ENCODE data around the gene CAPN7. TPM values are rescaled to one million over a fixed set of nuclear protein-coding genes. Genes with fewer than 3 reads are reported as not detected.
A peak's percentile ranks its signal among the peaks of the same experiment; 100 is the strongest.

The CAPN7 gene
- total and polyA plus RNA-seq, 5 donors: 13.2 to 33.7 (median 28.9) TPM

DNA sequence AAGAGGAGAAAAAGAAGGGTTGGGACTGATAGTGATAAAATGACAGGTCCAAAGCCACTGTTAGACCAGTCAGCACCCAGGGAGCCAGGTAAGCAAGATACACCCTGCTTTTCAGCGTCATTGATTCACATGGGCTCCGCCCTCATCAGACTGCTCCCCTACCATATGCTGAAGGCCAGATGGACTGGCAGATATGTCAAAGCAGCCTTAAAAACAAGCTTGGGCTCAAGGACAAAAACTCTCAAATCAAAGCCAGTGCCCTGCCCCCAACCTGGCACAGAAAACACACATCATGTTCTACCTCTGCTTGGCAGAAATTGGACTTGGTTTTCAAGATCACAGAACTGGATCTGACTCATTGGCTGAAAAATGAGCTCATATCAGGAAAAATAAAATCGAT is 93.0 kb downstream of the CAPN7 start:
- ATAC-seq (no peak), DNase-seq (no peak)
- H3K27me3 ChIP-seq (ENCODE audit: control insufficient read depth, insufficient read depth): no peaks in the 10 kb centered on the region
- H3K4me3 ChIP-seq (ENCODE audit: low read length): no peak overlapping the region
- peaks cover 16% of the 10 kb centered on the region for H3K4me1 ChIP-seq (ENCODE audit: control insufficient read depth, insufficient read depth, low read length)
- 85% methylated on average over 3 of the region's 3 CpGs for WGBS
- H3K9me3 ChIP-seq (ENCODE audit: control insufficient read depth, low read length): no peaks in the 10 kb centered on the region
- no peak overlapping the region for H3K27ac ChIP-seq (ENCODE audit: low read length)
- intact Hi-C loops (cut with DNase I): no loop called here

DNA sequence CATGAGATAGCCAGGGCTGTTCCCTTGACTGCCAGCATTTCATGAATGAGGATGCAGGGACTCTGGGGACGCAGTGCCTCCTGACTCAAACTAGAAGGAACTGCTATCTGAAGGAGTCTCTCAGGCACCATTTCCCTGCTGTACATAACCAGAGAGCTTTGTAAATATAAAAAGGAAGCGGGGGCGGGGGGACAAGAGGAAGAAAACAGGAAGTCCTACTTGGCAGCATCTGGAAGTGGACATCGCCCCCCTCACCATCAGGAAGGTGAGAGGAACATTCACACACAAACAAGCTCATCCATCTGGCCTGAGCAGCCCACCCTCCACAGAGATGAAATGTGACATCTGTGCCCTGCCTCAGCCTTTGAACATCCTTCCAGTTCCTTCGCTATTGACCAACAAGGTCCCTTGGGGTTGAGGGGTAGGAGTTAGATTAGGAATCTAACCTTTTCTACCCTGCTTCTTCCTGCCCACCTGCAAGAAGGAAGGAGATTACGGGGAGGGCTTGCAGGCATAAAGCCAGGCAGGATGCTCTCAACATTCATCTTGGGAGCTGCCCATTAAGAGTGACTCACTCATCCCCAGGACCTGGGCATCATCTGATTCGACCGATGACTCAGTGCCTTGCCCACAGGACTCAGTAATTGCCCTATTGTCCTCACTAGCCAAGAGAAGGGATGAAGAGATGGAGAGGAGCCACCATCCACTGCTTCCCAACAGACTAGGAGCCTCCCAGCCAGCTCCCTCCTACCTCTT is 94.5 kb downstream of the CAPN7 start:
- ATAC-seq: peak; percentile 47 to 65
- DNase-seq: peak in 1 of 3 donors; percentile 48
- no peak overlapping the region for H3K27ac ChIP-seq (ENCODE audit: low read length)
- intact Hi-C loops (cut with DNase I): no loop called here
- no peak overlapping the region for H3K4me3 ChIP-seq (ENCODE audit: low read length)
- H3K9me3 ChIP-seq (ENCODE audit: control insufficient read depth, low read length): no peaks in the 10 kb centered on the region
- H3K4me1 ChIP-seq (ENCODE audit: control insufficient read depth, insufficient read depth, low read length): peaks cover 15% of the 10 kb centered on the region
- H3K27me3 ChIP-seq (ENCODE audit: control insufficient read depth, insufficient read depth): no peaks in the 10 kb centered on the region
- WGBS: 53% methylated on average over 8 of the region's 8 CpGs

- no peak for ATAC-seq
- no peak for DNase-seq
- Histone ChIP-seq H3K27ac (ENCODE audit: low read length) (no peak overlapping the region), H3K4me1 (ENCODE audit: control insufficient read depth, insufficient read depth, low read length) (peaks cover 17% of the 10 kb centered on the region), H3K27me3 (ENCODE audit: control insufficient read depth, insufficient read depth) (no peaks in the 10 kb centered on the region), H3K4me3 (ENCODE audit: low read length) (no peak overlapping the region), H3K9me3 (ENCODE audit: control insufficient read depth, low read length) (no peaks in the 10 kb centered on the region)
- WGBS: 97% methylated on average over 7 of the region's 7 CpGs
- intact Hi-C loops (cut with DNase I): no loop called here
Observed at GRCh38 chr3:15301761-15302160, 95.7 kb downstream of the CAPN7 start.

Other genes with a start within 250 kb of the CAPN7 start
- 10 to 100 TPM; 63.4 to 93.0 (median 89.8) TPM for gene MRPS25, start 140.9 kb upstream of the CAPN7 start, total RNA-seq
- gene MRPS25, start 140.9 kb upstream of the CAPN7 start, polyA plus RNA-seq: 125 TPM
- 10 to 100 TPM; 20.1 to 26.7 (median 20.5) TPM for gene RBSN, start 107.1 kb upstream of the CAPN7 start, total RNA-seq
- 7.3 TPM for gene RBSN, start 107.1 kb upstream of the CAPN7 start, polyA plus RNA-seq
- gene SH3BP5, start 126.3 kb downstream of the CAPN7 start, total RNA-seq: 10 to 100 TPM; 13.6 to 26.6 (median 15.7) TPM
- 12.9 TPM for gene SH3BP5, start 126.3 kb downstream of the CAPN7 start, polyA plus RNA-seq
- 10 to 100 TPM in 3 of 4 donors, 1 to 10 TPM in 1; 8.3 to 11.8 (median 10.6) TPM for gene METTL6, start 221.3 kb downstream of the CAPN7 start, total RNA-seq
- gene METTL6, start 221.3 kb downstream of the CAPN7 start, polyA plus RNA-seq: 8.8 TPM
- gene EAF1, start 221.4 kb downstream of the CAPN7 start, total RNA-seq: 10 to 100 TPM in 1 of 4 donors, 1 to 10 TPM in 3; 6.7 to 13.1 (median 8.3) TPM
- 3.3 TPM for gene EAF1, start 221.4 kb downstream of the CAPN7 start, polyA plus RNA-seq